ENCODE measurements around the gene APMAP. TPM values are rescaled to one million over a fixed set of nuclear protein-coding genes. Genes with fewer than 3 reads are reported as not detected.

The APMAP gene
- total and polyA plus RNA-seq, 9 of the 15 experiments (the other 6 are each of a cell fraction or from before 2014, with no cell fraction given): 6.7 to 18.2 (median 14.4) TPM

DNA sequence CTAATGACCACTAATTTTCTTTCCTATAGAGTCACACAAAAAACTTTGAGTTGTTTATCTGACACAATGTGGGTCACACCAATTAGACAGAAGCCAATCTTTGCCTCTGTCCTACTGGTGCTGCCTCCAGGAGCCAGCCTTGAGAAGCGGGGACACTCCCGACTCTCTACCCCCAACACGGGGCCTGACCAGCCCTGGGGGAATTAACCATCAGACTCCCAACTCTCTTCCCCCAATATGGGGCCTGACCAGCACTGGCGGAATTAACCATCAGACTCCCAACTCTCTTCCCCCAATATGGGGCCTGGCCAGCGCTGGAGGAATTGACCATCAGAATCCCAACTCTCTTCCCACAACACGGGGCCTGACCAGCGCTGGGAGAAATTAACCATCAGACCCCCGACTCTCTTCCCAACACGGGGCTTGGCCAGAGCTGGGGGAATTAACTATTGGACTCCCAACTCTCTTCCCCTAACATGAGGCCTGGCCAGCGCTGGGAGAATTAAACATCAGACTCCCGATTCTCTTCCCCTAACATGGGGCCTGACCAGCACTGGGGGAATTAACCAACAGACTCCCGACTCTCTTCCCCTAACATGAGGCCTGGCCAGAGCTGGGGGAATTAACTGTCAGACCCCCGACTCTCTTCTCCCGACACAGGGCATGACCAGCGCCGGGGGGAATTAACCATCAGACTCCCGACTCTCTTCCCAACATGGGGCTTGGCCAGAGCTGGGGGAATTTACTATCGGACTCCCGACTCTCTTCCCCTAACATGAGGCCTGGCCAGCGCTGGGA is 31.0 kb downstream of the APMAP start (continued):
- TF ChIP-seq, protein P1, sequence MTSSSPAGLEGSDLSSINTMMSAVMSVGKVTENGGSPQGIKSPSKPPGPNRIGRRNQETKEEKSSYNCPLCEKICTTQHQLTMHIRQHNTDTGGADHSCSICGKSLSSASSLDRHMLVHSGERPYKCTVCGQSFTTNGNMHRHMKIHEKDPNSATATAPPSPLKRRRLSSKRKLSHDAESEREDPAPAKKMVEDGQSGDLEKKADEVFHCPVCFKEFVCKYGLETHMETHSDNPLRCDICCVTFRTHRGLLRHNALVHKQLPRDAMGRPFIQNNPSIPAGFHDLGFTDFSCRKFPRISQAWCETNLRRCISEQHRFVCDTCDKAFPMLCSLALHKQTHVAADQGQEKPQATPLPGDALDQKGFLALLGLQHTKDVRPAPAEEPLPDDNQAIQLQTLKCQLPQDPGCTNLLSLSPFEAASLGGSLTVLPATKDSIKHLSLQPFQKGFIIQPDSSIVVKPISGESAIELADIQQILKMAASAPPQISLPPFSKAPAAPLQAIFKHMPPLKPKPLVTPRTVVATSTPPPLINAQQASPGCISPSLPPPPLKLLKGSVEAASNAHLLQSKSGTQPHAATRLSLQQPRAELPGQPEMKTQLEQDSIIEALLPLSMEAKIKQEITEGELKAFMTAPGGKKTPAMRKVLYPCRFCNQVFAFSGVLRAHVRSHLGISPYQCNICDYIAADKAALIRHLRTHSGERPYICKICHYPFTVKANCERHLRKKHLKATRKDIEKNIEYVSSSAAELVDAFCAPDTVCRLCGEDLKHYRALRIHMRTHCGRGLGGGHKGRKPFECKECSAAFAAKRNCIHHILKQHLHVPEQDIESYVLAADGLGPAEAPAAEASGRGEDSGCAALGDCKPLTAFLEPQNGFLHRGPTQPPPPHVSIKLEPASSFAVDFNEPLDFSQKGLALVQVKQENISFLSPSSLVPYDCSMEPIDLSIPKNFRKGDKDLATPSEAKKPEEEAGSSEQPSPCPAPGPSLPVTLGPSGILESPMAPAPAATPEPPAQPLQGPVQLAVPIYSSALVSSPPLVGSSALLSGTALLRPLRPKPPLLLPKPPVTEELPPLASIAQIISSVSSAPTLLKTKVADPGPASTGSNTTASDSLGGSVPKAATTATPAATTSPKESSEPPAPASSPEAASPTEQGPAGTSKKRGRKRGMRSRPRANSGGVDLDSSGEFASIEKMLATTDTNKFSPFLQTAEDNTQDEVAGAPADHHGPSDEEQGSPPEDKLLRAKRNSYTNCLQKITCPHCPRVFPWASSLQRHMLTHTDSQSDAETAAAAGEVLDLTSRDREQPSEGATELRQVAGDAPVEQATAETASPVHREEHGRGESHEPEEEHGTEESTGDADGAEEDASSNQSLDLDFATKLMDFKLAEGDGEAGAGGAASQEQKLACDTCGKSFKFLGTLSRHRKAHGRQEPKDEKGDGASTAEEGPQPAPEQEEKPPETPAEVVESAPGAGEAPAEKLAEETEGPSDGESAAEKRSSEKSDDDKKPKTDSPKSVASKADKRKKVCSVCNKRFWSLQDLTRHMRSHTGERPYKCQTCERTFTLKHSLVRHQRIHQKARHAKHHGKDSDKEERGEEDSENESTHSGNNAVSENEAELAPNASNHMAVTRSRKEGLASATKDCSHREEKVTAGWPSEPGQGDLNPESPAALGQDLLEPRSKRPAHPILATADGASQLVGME (CRISPR knock-in tag; IDR thresholded peaks at IDR 0.05): no peak
- TF ChIP-seq SNIP1 (IDR thresholded peaks at IDR 0.05; ENCODE audit: low read depth) (no peak), ZNF134 (CRISPR knock-in tag; conservative IDR thresholded peaks at IDR 0.05) (no peak)

DNA sequence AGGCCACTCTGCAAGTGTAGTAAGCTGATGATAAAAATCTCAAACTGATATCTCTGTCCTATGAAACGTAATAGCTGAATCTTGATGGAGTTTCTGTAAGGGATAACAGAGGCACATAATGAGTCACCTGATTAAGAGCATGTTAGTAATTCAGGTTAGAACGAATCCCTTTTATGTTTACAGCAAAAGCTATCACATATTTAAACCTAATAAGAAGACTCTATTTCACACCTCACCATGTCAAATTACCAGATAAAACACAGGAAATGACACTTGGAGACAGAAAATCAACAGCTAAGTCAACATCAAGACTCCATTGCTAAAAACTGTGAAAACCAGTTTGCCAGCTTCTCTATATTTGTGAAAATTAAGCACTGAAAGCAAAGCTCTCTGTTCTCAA is 31.7 kb downstream of the APMAP start:
- ChIA-PET CTCF (ENCODE audit: low intra/inter-chr PET ratio) (no interaction called here), POLR2A (interaction anchor here (1.4 kb wide), 1 partner anchor 11 kb away, joined by 5 read pairs; the partner anchor contains the start of gene CST7)
- Histone ChIP-seq H3K9me3 (replicated peaks; ENCODE audit: control insufficient read depth, insufficient read depth, low read depth, low read length) (no peaks in the 10 kb centered on the region), H3K4me1 (replicated peaks in 1 of 2; ENCODE audit: control insufficient read depth in 2 of 2, insufficient read depth in 2 of 2, low read length in 2 of 2) (no peaks in the 10 kb centered on the region), H3K36me3 (ENCODE audit: control insufficient read depth, insufficient read depth, low read length) (peaks cover 15% of the 10 kb centered on the region; the same call in 2 of the 3 replicates), H3K27ac (ENCODE audit: extremely low read depth, low read depth, low read length) (no peak overlapping the region), H3K4me2 (ENCODE audit: insufficient read depth, low read length) (no peak overlapping the region), H3K27me3 (ENCODE audit: control insufficient read depth in 2 of 2, insufficient read depth in 2 of 2, low read length in 2 of 2) (no peaks in the 10 kb centered on the region), H3K79me2 (ENCODE audit: control insufficient read depth, insufficient read depth, low read length) (no peaks in the 10 kb centered on the region), H3K9ac (ENCODE audit: insufficient read depth in 1 of 2, low read depth in 2 of 2, low read length in 2 of 2) (no peak overlapping the region), H3K4me3 (no peak overlapping the region), H4K20me1 (replicated peaks; ENCODE audit: control insufficient read depth, insufficient read depth, low read length) (no peaks in the 10 kb centered on the region), H2AFZ (ENCODE audit: low read depth, low read length) (no peak overlapping the region), H3K9me1 (ENCODE audit: control insufficient read depth, insufficient read depth, low read length) (no peaks in the 10 kb centered on the region)
- FAIRE-seq: no peak
- intact Hi-C loops (cut with micrococcal nuclease) (no loop called here), in situ Hi-C loops (cut with MboI) (no loop called here)
- 50% methylated on average over 1 of the region's 2 CpGs for WGBS (ENCODE audit: insufficient coverage, low coverage, missing lambda C conversion rate)
- no peak for DNase-seq (ENCODE audit: extremely low read depth in 1 of 4, low spot score in 3 of 4)
- no TSS peak for BruUV-seq (replicated peaks)
- ATAC-seq: no peak
- TF ChIP-seq PATZ1 (CRISPR knock-in tag; IDR thresholded peaks at IDR 0.05; ENCODE audit: borderline replicate concordance): no peak
- TF ChIP-seq TRIM24 (IDR thresholded peaks at IDR 0.05): no peak

Measured in K562 (cell line).